K562 (cell line): ENCODE measurements around the gene FILIP1L. TPM values are rescaled to one million over a fixed set of nuclear protein-coding genes. Genes with fewer than 3 reads are reported as not detected.

ENCODE experiments used
- ATAC-seq: fragments of 200-7000 bp; cut with Tn5 transposase; 3 replicates; pipeline ENCODE4 v1.9.1; 2020; ENCODE audit warnings: moderate library complexity
- BruUV-seq: library from RNA; stranded (reverse); fragments of 400-500 nt; replicated peaks from 2 replicates; lab custom pipeline; 2021; lab: Mats Ljungman, UMichigan
- CTCF ChIA-PET: fragments of 300-600 bp; formaldehyde crosslinking; extraction: SDS; loops from one replicate; lab custom pipeline; 2021; ENCODE audit warnings: low intra/inter-chr PET ratio; lab: Yijun Ruan, JAX
- POLR2A ChIA-PET: fragments of 300-600, 350-650 bp; sonication (Branson Sonifier 250); formaldehyde crosslinking; extraction: SDS; loops from one replicate; lab custom pipeline; 2021; ENCODE audit warnings: antibody characterized with exemption, inconsistent platforms; lab: Yijun Ruan, JAX
- DNase-seq, 4 experiments: peaks; one replicate each; pipeline versions ENCODE4 v3.0.0 to v3.0.0-alpha.2; 2011 to 2018; ENCODE audit warnings: low spot score in 3 of 4, mixed read lengths in 3 of 4; ENCODE audit errors: extremely low read depth in 1 of 4
- FAIRE-seq: peaks from 2 replicates; lab custom pipeline; 2011; peaks lifted over from hg19 to GRCh38; lab: Jason Lieb, UNC
- H2AFZ ChIP-seq: 2 replicates; pipeline ENCODE4 v1.6.0; 2011; ENCODE audit warnings: low read depth, low read length, control low read depth, inconsistent platforms
- H3K27ac ChIP-seq: fragments of 200-600 bp; 3 replicates; pipeline ENCODE4 v1.8.0; 2011; ENCODE audit warnings: low read depth, mild to moderate bottlenecking, control low read depth, inconsistent platforms, low read length, moderate library complexity, mixed read lengths; ENCODE audit errors: extremely low read depth
- H3K27me3 ChIP-seq, 2 experiments: fragments of 300-600 bp in 1 of 2; 2 replicates in 1 of 2; 3 replicates in 1 of 2; pipeline versions ENCODE4 v1.6.0 to v1.8.0; 2011; ENCODE audit warnings: inconsistent platforms in 2 of 2, low read length in 2 of 2, mild to moderate bottlenecking in 1 of 2, mixed read lengths in 1 of 2, moderate library complexity in 1 of 2; ENCODE audit not compliant: control insufficient read depth in 2 of 2, insufficient read depth in 2 of 2
- H3K36me3 ChIP-seq: fragments of 300-600 bp; 3 replicates; pipeline ENCODE4 v1.8.0; 2011; ENCODE audit warnings: mild to moderate bottlenecking, low read length, inconsistent platforms; ENCODE audit not compliant: control insufficient read depth, insufficient read depth
- H3K4me1 ChIP-seq, 2 experiments: fragments of 200-600 bp in 1 of 2; replicated peaks in 1 of 2; 2 replicates in 1 of 2; 3 replicates in 1 of 2; pipeline versions ENCODE4 v1.5.1 to v1.8.0; 2011; ENCODE audit warnings: inconsistent platforms in 2 of 2, low read length in 2 of 2, mild to moderate bottlenecking in 1 of 2, mixed read lengths in 1 of 2, moderate library complexity in 1 of 2; ENCODE audit not compliant: control insufficient read depth in 2 of 2, insufficient read depth in 2 of 2
- H3K4me2 ChIP-seq: 2 replicates; pipeline ENCODE4 v1.6.1; 2011; ENCODE audit warnings: low read length, control low read depth, inconsistent platforms, mixed read lengths; ENCODE audit not compliant: insufficient read depth
- H3K4me3 ChIP-seq: fragments of 200-600 bp; sonication (generic), shearing (Covaris generic); 2 replicates; pipeline ENCODE4 v1.5.1; 2016; ENCODE audit warnings: control low read depth, inconsistent platforms
- H3K79me2 ChIP-seq: fragments of 200-600 bp; 3 replicates; pipeline ENCODE4 v1.8.0; 2011; ENCODE audit warnings: low read length, inconsistent platforms; ENCODE audit not compliant: control insufficient read depth, insufficient read depth
- H3K9ac ChIP-seq, 2 experiments: 2 replicates each; pipeline versions ENCODE4 v1.6.0 to v1.6.1; 2011; ENCODE audit warnings: low read depth in 2 of 2, low read length in 2 of 2, control low read depth in 1 of 2, inconsistent platforms in 1 of 2, mild to moderate bottlenecking in 1 of 2, mixed read lengths in 1 of 2; ENCODE audit not compliant: insufficient read depth in 1 of 2
- H3K9me1 ChIP-seq: one replicate; pipeline ENCODE4 v1.6.0; 2011; ENCODE audit warnings: inconsistent platforms, mild to moderate bottlenecking, low read length, moderate library complexity; ENCODE audit not compliant: control insufficient read depth, insufficient read depth
- H3K9me3 ChIP-seq: replicated peaks from 2 replicates; pipeline ENCODE4 v1.5.1; 2011; ENCODE audit warnings: low read depth, low read length, inconsistent platforms; ENCODE audit not compliant: control insufficient read depth, insufficient read depth
- H4K20me1 ChIP-seq: replicated peaks from 2 replicates; pipeline ENCODE4 v1.6.1; 2011; ENCODE audit warnings: low read length, inconsistent platforms, mixed read lengths; ENCODE audit not compliant: control insufficient read depth, insufficient read depth
- ATF4 ChIP-seq: fragments of 450-650 bp; formaldehyde crosslinking; IDR thresholded peaks from 2 replicates; pipeline ENCODE4 v1.4.0; 2022; ENCODE audit warnings: mild to moderate bottlenecking, moderate library complexity
- BRCA1 ChIP-seq, 2 experiments: fragments of 450-650 bp in 1 of 2; sonication (generic) in 1 of 2; formaldehyde crosslinking in 1 of 2; IDR thresholded peaks; 2 replicates each; pipeline versions ENCODE4 v1.5.0 to v1.6.1; 2017 to 2020; ENCODE audit warnings: mild to moderate bottlenecking in 1 of 2, missing genetic modification reagents in 1 of 2
- BRD4 ChIP-seq: fragments of 200-600 bp; sonication (generic); IDR thresholded peaks from 2 replicates; pipeline ENCODE4 v1.6.1; 2017; ENCODE audit warnings: inconsistent platforms
- CSDE1 ChIP-seq, 2 experiments: fragments of 450-650 bp; IDR thresholded peaks; 2 replicates each; pipeline ENCODE4 v1.6.1; 2016; ENCODE audit warnings: mild to moderate bottlenecking in 1 of 2
- DACH1 ChIP-seq: fragments of 450-650 bp; IDR thresholded peaks from 2 replicates; pipeline ENCODE4 v1.6.1; 2018; ENCODE audit not compliant: partially characterized antibody
- GTF3C2 ChIP-seq: IDR thresholded peaks from 3 replicates; pipeline ENCODE4 v1.6.1; 2011; ENCODE audit warnings: borderline replicate concordance, mild to moderate bottlenecking, moderate library complexity; ENCODE audit not compliant: insufficient read length; ENCODE audit errors: extremely low read depth
- JUND ChIP-seq, 2 experiments: IDR thresholded peaks; 2 replicates in 1 of 2; 3 replicates in 1 of 2; pipeline ENCODE4 v1.6.1; 2011; ENCODE audit warnings: borderline replicate concordance in 2 of 2, low read depth in 2 of 2, low read length in 2 of 2, improper control_type of control experiment in 1 of 2, missing biosample characterization in 1 of 2, missing genetic modification characterization in 1 of 2, missing genetic modification reagents in 1 of 2
- MTA3 ChIP-seq: fragments of 450-650 bp; formaldehyde crosslinking; IDR thresholded peaks from 2 replicates; pipeline ENCODE4 v1.6.1; 2017; ENCODE audit warnings: mild to moderate bottlenecking, borderline replicate concordance
- NCOA6 ChIP-seq: fragments of 450-650 bp; IDR thresholded peaks from 2 replicates; pipeline ENCODE4 v1.6.1; 2017; ENCODE audit warnings: mild to moderate bottlenecking
- NCOR1 ChIP-seq: fragments of 450-650 bp; IDR thresholded peaks from 2 replicates; pipeline ENCODE4 v1.6.1; 2016; ENCODE audit warnings: mild to moderate bottlenecking, moderate library complexity
- PHB ChIP-seq: fragments of 250-450 bp; sonication (Bioruptor Pico); IDR thresholded peaks from 2 replicates; pipeline ENCODE4 v1.5.0; 2021
- SIN3B ChIP-seq: fragments of 450-650 bp; IDR thresholded peaks from 2 replicates; pipeline ENCODE4 v1.6.1; 2017; ENCODE audit warnings: low read depth, mild to moderate bottlenecking, moderate library complexity
- SIX5 ChIP-seq, 2 experiments: IDR thresholded peaks; 2 replicates each; pipeline ENCODE4 v1.6.1; 2011; ENCODE audit warnings: low read length in 2 of 2, borderline replicate concordance in 1 of 2, low read depth in 1 of 2, mild to moderate bottlenecking in 1 of 2, moderate library complexity in 1 of 2; ENCODE audit not compliant: insufficient read depth in 1 of 2
- UBTF ChIP-seq, 2 experiments: IDR thresholded peaks; 2 replicates each; pipeline ENCODE4 v1.6.1; 2012; ENCODE audit warnings: improper control_type of control experiment in 2 of 2, low read depth in 2 of 2, low read length in 2 of 2, borderline replicate concordance in 1 of 2
- ZNF133 ChIP-seq: fragments of 250-450 bp; sonication (Bioruptor Pico); IDR thresholded peaks from 2 replicates; pipeline ENCODE4 v1.4.0; 2020; ENCODE audit warnings: mild to moderate bottlenecking
- WGBS: fragments of 100-300 bp; shearing (Covaris generic); methylation state at CpG from one replicate; pipeline ENCODE4 v1.1.6; 2016; ENCODE audit warnings: low coverage, mixed read lengths; ENCODE audit not compliant: insufficient coverage; ENCODE audit errors: missing lambda C conversion rate; 5-methylcytosine and 5-hydroxymethylcytosine counted together
- in situ Hi-C: fragments of 300-500 bp; cut with MboI; formaldehyde crosslinking; loops from 4 replicates; pipeline ENCODE4 v1.15.0; 2018; ENCODE audit warnings: inconsistent platforms, mixed read lengths
- intact Hi-C: fragments of 100-400 bp; cut with micrococcal nuclease; formaldehyde crosslinking; loops from 2 replicates; pipeline ENCODE4 v1.14.2; 2022
- polyA plus RNA-seq, 8 experiments: library from polyadenylated mRNA; depleted of rRNA in 4 of 8; stranded (reverse) in 5 of 8; unstranded in 3 of 8; fragments of >200 nt; fragmentation: Nextera tagmentation in 2 of 8; fragmentation: Illumina TruSeq in 1 of 8; extraction: Ambion mirVana in 2 of 8; extraction: Trizol in 1 of 8; gene quantifications; 2 replicates each; pipeline versions ENCODE4 v1.2.1 to v1.2.3, GENCODE V29; 2011 to 2014; ENCODE audit warnings: inconsistent platforms in 1 of 8, missing spikeins in 1 of 8
- total RNA-seq, 7 experiments: library from RNA; depleted of rRNA in 6 of 7; stranded (reverse); fragments of >200 nt in 6 of 7; fragmentation: Illumina TruSeq in 2 of 7; extraction: Trizol in 2 of 7; gene quantifications; 2 replicates each; pipeline versions ENCODE4 v1.2.1 to v1.2.3, GENCODE V29; 2011 to 2021; ENCODE audit warnings: low replicate concordance in 1 of 7

Gene FILIP1L
- total and polyA plus RNA-seq, 9 of the 15 experiments (the other 6 are each of a cell fraction or from before 2014, with no cell fraction given), result 0.50 to 2.1 (median 1.1) TPM

GRCh38 chr3:100125161-100125938, 11.0 kb upstream of the FILIP1L start:
- CTCF ChIA-PET, result no interaction called here
- Histone ChIP-seq H3K9ac (no peak overlapping the region), H3K36me3 (no peaks in the 10 kb centered on the region), H3K4me3 (no peak overlapping the region), H3K27ac (no peak overlapping the region), H3K27me3 (no peaks in the 10 kb centered on the region), H3K79me2 (no peaks in the 10 kb centered on the region; the same call in 2 of the 3 replicates), H2AFZ (no peak overlapping the region), H3K4me2 (no peak overlapping the region), H3K9me1 (no peaks in the 10 kb centered on the region), H3K9me3 (no peaks in the 10 kb centered on the region), H4K20me1 (no peaks in the 10 kb centered on the region), H3K4me1 (no peaks in the 10 kb centered on the region)
- in situ Hi-C loops (no loop called here), intact Hi-C loops (no loop called here)
- POLR2A ChIA-PET, result interaction anchor here (0.6 to 0.8 kb wide), 2 partner anchors 23 to 184 kb away, joined by 3 to 4 read pairs; no protein-coding TSS in a partner anchor
- DNase-seq, result no peak
- no TSS peak for BruUV-seq
- no peak for ATAC-seq
- no peak for FAIRE-seq
- 88% methylated on average over 5 of the region's 5 CpGs for WGBS
- no peak for TF ChIP-seq PHB (CRISPR knock-in tag)
- no peak for TF ChIP-seq NCOR1
- no peak for TF ChIP-seq UBTF (IDR thresholded peaks at IDR 0.05; ENCODE audit: borderline replicate concordance in 1 of 2, low read depth in 2 of 2, low read length in 2 of 2)
- no peak for TF ChIP-seq DACH1
- no peak for TF ChIP-seq BRD4
- TF ChIP-seq JUND (IDR thresholded peaks at IDR 0.05; ENCODE audit: borderline replicate concordance, low read depth, low read length), result no peak
- TF ChIP-seq JUND (tag; IDR thresholded peaks at IDR 0.05; ENCODE audit: borderline replicate concordance, low read depth, low read length), result no peak
- TF ChIP-seq GTF3C2, result no peak
- TF ChIP-seq CSDE1 (IDR thresholded peaks at IDR 0.05), result no peak
- TF ChIP-seq ZNF133 (CRISPR knock-in tag), result no peak
- TF ChIP-seq SIX5 (IDR thresholded peaks at IDR 0.05; ENCODE audit: borderline replicate concordance in 1 of 2, insufficient read depth in 1 of 2, low read depth in 1 of 2, low read length in 2 of 2), result no peak
- TF ChIP-seq NCOA6, result no peak
- no peak for TF ChIP-seq ATF4 (CRISPR knock-in tag)
- TF ChIP-seq SIN3B, result no peak
- TF ChIP-seq BRCA1 (IDR thresholded peaks at IDR 0.05), result no peak
- no peak for TF ChIP-seq BRCA1 (CRISPR knock-in tag; IDR thresholded peaks at IDR 0.05)
- no peak for TF ChIP-seq MTA3
